HG02571 (cell line): Measurements from ENCODE around the gene C1QTNF2.

Experiments used
- ATAC-seq: cut with Tn5 transposase; IDR thresholded peaks from one replicate; pipeline ENCODE4 v1.9.1; 2021; ENCODE audit warnings: mild to moderate bottlenecking, moderate library complexity; ENCODE audit not compliant: unreplicated experiment

C1QTNF2 gene

DNA sequence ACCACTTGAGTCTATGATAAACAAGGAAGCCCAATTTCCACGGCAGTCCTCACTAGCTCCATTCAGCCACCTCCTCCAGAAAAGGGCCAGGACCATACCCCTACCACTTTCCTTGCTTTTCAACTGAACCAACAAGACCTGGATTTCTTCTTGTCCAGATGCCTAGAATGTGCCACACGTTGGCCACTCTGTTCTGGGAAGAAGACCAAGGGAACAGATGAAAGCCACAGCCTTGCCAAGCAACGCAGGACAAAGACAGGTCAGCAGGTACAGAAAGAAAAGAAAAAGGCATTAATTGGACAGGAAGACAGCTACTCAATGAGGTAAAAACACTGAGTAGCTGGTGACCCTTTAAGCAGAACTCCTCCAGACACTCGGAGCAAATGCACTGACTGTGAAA, 60.3 kb downstream of the C1QTNF2 start:
- no peak for ATAC-seq

- no peak for ATAC-seq
Measured at GRCh38 chr5:160306696-160307095, 63.7 kb downstream of the C1QTNF2 start.

- ATAC-seq: no peak
Measured at GRCh38 chr5:160305319-160305718, 65.1 kb downstream of the C1QTNF2 start.

DNA sequence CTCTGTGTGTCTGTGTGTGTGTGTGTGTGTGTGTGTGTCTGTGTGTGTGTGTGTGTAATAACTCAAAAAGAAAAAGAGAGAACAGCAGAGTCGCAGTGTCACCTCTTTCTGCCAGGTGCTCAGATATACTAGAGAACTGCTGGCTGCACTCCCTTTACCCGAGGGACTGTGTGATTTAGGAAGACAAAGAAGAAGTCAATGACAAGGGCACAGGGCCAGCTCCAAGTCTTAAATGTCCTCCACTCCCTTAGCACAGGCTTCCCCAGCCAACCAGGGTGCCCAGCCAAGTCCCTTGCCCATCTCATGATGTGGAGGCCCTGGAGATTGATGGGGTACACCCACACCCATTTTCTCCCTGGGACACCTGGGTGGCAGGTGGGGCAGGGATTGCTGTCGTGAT, 66.7 kb downstream of the C1QTNF2 start:
- ATAC-seq: no peak

DNA sequence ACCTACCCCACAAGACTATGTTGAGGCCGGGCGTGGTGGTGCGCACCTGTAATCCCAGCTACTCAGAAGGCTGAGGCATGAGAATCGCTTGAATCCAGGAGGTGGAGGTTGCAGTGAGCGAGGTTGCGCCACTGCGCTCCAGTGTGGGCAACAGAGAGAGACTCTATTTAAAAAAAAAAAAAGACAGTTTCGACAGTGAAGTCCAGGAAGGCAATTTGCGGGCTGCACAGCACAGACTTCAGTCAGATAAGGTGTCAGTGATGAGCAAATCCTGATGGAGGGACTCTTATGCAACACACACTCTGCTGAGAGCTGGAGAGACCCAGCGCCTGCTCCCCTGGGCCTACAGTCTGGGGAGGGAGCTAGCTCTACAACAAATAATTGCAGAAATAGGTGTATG, 72.2 kb downstream of the C1QTNF2 start:
- no peak for ATAC-seq

DNA sequence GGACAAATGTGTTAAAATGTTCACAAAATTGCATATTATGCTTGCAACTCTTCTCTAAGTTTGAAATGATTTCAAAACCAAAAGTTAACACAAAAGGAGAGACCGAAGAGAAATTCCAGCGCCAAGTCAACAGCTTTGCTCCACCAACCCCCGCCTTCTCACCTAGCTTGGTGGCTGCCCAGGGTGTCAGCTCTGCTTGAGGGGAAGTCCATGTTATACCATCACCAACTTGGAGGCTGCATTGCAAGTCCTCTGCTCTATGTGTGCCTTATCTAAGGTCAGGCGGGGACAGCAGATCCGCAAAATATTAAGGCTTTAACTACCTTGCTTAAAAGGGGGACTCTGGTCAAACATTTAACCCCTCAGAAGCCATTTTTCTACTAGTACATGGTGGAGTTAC, 72.7 kb downstream of the C1QTNF2 start:
- ATAC-seq: no peak
